GM19463 (cell line): ENCODE measurements around the gene SPACA4.
"Not testable (repeated sequence)": the region's sequence is repeated elsewhere in the genome, so short reads cannot be mapped to it uniquely, and the experiment has no call there.

Experiments
- ATAC-seq: cut with Tn5 transposase; IDR thresholded peaks from one replicate; pipeline ENCODE4 v1.9.1; 2021; ENCODE audit warnings: mild to moderate bottlenecking, moderate library complexity; ENCODE audit not compliant: unreplicated experiment

SPACA4 gene

GRCh38 chr19:48618278-48618915 lies 11.9 kb downstream of the SPACA4 start:
- ATAC-seq = no peak

- peak; percentile 82 for ATAC-seq
Observed at GRCh38 chr19:48618916-48619691, 12.6 kb downstream of the SPACA4 start, which contains the start of the genes RPL18 and SPHK2. TSS of gene RPL18 (minus strand) at chr19:48619178. CDS start at chr19:48619143, 35 bp downstream. TSS of gene SPHK2 (plus strand) at chr19:48619506. CDS start at chr19:48620515, 1,009 bp downstream.

GRCh38 chr19:48619692-48620585 lies 13.4 kb downstream of the SPACA4 start:
- ATAC-seq = no peak

- no peak for ATAC-seq
Observed at GRCh38 chr19:48623556-48624066, 17.1 kb downstream of the SPACA4 start.

GRCh38 chr19:48624067-48624594 lies 17.6 kb downstream of the SPACA4 start:
- peak; percentile 64 for ATAC-seq

GRCh38 chr19:48624791-48625723 lies 18.5 kb downstream of the SPACA4 start:
- ATAC-seq = no peak

- no peak for ATAC-seq
Observed at GRCh38 chr19:48625891-48626327, 19.4 kb downstream of the SPACA4 start.

GRCh38 chr19:48627201-48627864 lies 20.8 kb downstream of the SPACA4 start:
- no peak for ATAC-seq

GRCh38 chr19:48627865-48628314 lies 21.3 kb downstream of the SPACA4 start:
- no peak for ATAC-seq

- no peak for ATAC-seq
Observed at GRCh38 chr19:48628486-48629296, 22.1 kb downstream of the SPACA4 start.

GRCh38 chr19:48629297-48629598 lies 22.7 kb downstream of the SPACA4 start:
- no peak for ATAC-seq

- ATAC-seq = no peak
Observed at GRCh38 chr19:48629599-48630295, 23.2 kb downstream of the SPACA4 start.

- ATAC-seq = no peak
Observed at GRCh38 chr19:48630296-48631063, 23.9 kb downstream of the SPACA4 start.

- no peak for ATAC-seq
Observed at GRCh38 chr19:48631225-48631624, 24.7 kb downstream of the SPACA4 start.

GRCh38 chr19:48632286-48632685 lies 25.7 kb downstream of the SPACA4 start:
- not testable (repeated sequence) for ATAC-seq

- no peak for ATAC-seq
Observed at GRCh38 chr19:48632692-48633147, 26.2 kb downstream of the SPACA4 start.
